GM23248 (cell line): ENCODE data around the gene MOXD1. TPM values are rescaled to one million over a fixed set of nuclear protein-coding genes. Genes with fewer than 3 reads are reported as not detected.

Experiments
- DNase-seq: peaks from one replicate; pipeline ENCODE4 v3.0.0-alpha.2; 2015
- H2AFZ ChIP-seq: fragments of 200-600 bp; sonication (generic); 2 replicates; pipeline ENCODE4 v1.6.1; 2016; ENCODE audit warnings: antibody characterized with exemption
- H3F3A ChIP-seq: fragments of 200-600 bp; sonication (generic); 2 replicates; pipeline ENCODE4 v1.6.1; 2016; ENCODE audit warnings: mild to moderate bottlenecking, antibody characterized with exemption, mixed run types; ENCODE audit not compliant: insufficient read depth
- H3K27ac ChIP-seq: fragments of 200-600 bp; sonication (generic); 2 replicates; pipeline ENCODE4 v1.5.1; 2016; ENCODE audit warnings: mild to moderate bottlenecking
- H3K27me3 ChIP-seq: fragments of 200-600 bp; sonication (generic); replicated peaks from 2 replicates; pipeline ENCODE4 v1.6.1; 2016; ENCODE audit warnings: mild to moderate bottlenecking; ENCODE audit not compliant: insufficient read depth
- H3K36me3 ChIP-seq: fragments of 200-600 bp; sonication (generic); 2 replicates; pipeline ENCODE4 v1.6.1; 2016; ENCODE audit warnings: low read depth, mild to moderate bottlenecking
- H3K4me1 ChIP-seq: fragments of 200-600 bp; sonication (generic); 2 replicates; pipeline ENCODE4 v1.6.1; 2016; ENCODE audit warnings: mild to moderate bottlenecking; ENCODE audit not compliant: insufficient read depth
- H3K4me2 ChIP-seq: fragments of 200-600 bp; sonication (generic); one replicate; pipeline ENCODE4 v1.6.1; 2016; ENCODE audit warnings: mild to moderate bottlenecking; ENCODE audit not compliant: unreplicated experiment
- H3K4me3 ChIP-seq: fragments of 200-600 bp; sonication (generic); 2 replicates; pipeline ENCODE4 v1.5.1; 2016; ENCODE audit warnings: mild to moderate bottlenecking
- H3K79me2 ChIP-seq: fragments of 200-600 bp; sonication (generic); 2 replicates; pipeline ENCODE4 v1.6.1; 2016; ENCODE audit warnings: mild to moderate bottlenecking; ENCODE audit not compliant: insufficient read depth
- H3K9ac ChIP-seq: fragments of 200-600 bp; sonication (generic); 2 replicates; pipeline ENCODE4 v1.6.1; 2016; ENCODE audit warnings: mild to moderate bottlenecking
- H3K9me2 ChIP-seq: fragments of 200-600 bp; sonication (generic); 2 replicates; pipeline ENCODE4 v1.6.1; 2016; ENCODE audit warnings: mixed run types, mild to moderate bottlenecking, moderate library complexity; ENCODE audit not compliant: insufficient read depth
- H3K9me3 ChIP-seq: fragments of 200-600 bp; sonication (generic); one replicate; pipeline ENCODE4 v1.6.1; 2017; ENCODE audit warnings: low read depth
- H4K20me1 ChIP-seq: fragments of 200-600 bp; sonication (generic); 2 replicates; pipeline ENCODE4 v1.6.0; 2016; ENCODE audit not compliant: insufficient read depth
- EZH2 ChIP-seq: fragments of 200-600 bp; sonication (generic); IDR thresholded peaks from 2 replicates; pipeline ENCODE4 v1.6.1; 2018; ENCODE audit warnings: antibody characterized with exemption, mild to moderate bottlenecking; ENCODE audit not compliant: insufficient read depth, poor library complexity, severe bottlenecking
- EZH2phosphoT487 ChIP-seq: fragments of 200-600 bp; sonication (generic); IDR thresholded peaks from 2 replicates; pipeline ENCODE4 v1.6.1; 2018; ENCODE audit warnings: antibody characterized with exemption, moderate library complexity, mild to moderate bottlenecking, low read depth; ENCODE audit not compliant: insufficient read depth
- WGBS, 2 experiments: methylation state at CpG; one replicate each; pipeline ENCODE4 v1.1.6; 2015 to 2017; ENCODE audit warnings: low lambda C conversion rate in 2 of 2, low coverage in 1 of 2; ENCODE audit errors: missing lambda C conversion rate in 2 of 2; 5-methylcytosine and 5-hydroxymethylcytosine counted together
- in situ Hi-C: fragments of 300-500 bp; cut with MboI; formaldehyde crosslinking; loops from 2 replicates; pipeline ENCODE4 v1.15.0; 2020
- polyA plus RNA-seq: library from polyadenylated mRNA; unstranded; fragments of >200 nt; fragmentation: Nextera tagmentation; extraction: Ambion mirVana; gene quantifications from 2 replicates; pipeline ENCODE4 v1.2.1, GENCODE V29; 2016
- total RNA-seq: library from RNA; depleted of rRNA; stranded (reverse); fragments of >200 nt; shearing (Covaris generic); gene quantifications from 2 replicates; pipeline ENCODE4 v1.2.3, GENCODE V29; 2014

The MOXD1 gene
- total and polyA plus RNA-seq, 2 experiments from 2014 or later, result 528 to 557 TPM

- TF ChIP-seq EZH2 (no peak), EZH2phosphoT487 (no peak)
- no peak for DNase-seq
Measured at GRCh38 chr6:132364306-132365074, 36.8 kb downstream of the MOXD1 start.

GRCh38 chr6:132362442-132363185, 38.7 kb downstream of the MOXD1 start:
- in situ Hi-C loops, result no loop called here
- H3K9me2 ChIP-seq, result no peaks in the 10 kb centered on the region
- H4K20me1 ChIP-seq, result no peaks in the 10 kb centered on the region
- H3F3A ChIP-seq, result peaks cover 24% of the 10 kb centered on the region
- no peak overlapping the region for H3K4me3 ChIP-seq
- H3K9me3 ChIP-seq, result no peaks in the 10 kb centered on the region
- DNase-seq, result peak; percentile 32
- peaks cover 83% of the 10 kb centered on the region for H3K36me3 ChIP-seq
- H3K4me1 ChIP-seq, result peaks cover 18% of the 10 kb centered on the region
- TF ChIP-seq EZH2 (no peak), EZH2phosphoT487 (no peak)
- 60 to 63% methylated on average over 6 of the region's 6 CpGs for WGBS, 2 experiments
- peaks cover 14% of the 10 kb centered on the region; the same call in 1 of the 2 replicates for H3K79me2 ChIP-seq
- H3K27ac ChIP-seq, result no peak overlapping the region
- no peak overlapping the region for H3K4me2 ChIP-seq
- no peak overlapping the region for H3K9ac ChIP-seq
- H3K27me3 ChIP-seq, result no peaks in the 10 kb centered on the region
- H2AFZ ChIP-seq, result no peak overlapping the region

More at GRCh38 chr6:132364306-132365074, 36.8 kb downstream of the MOXD1 start:
- H3K27me3 ChIP-seq, result no peaks in the 10 kb centered on the region
- H3K9ac ChIP-seq, result no peak overlapping the region
- H4K20me1 ChIP-seq, result no peaks in the 10 kb centered on the region
- H3K4me1 ChIP-seq, result peaks cover 24% of the 10 kb centered on the region
- H2AFZ ChIP-seq, result no peak overlapping the region
- H3K4me3 ChIP-seq, result no peak overlapping the region
- no peaks in the 10 kb centered on the region for H3K9me2 ChIP-seq
- peaks cover 28% of the 10 kb centered on the region for H3F3A ChIP-seq
- H3K79me2 ChIP-seq, result peaks cover 21% of the 10 kb centered on the region; the same call in 1 of the 2 replicates
- no peaks in the 10 kb centered on the region for H3K9me3 ChIP-seq
- in situ Hi-C loops, result no loop called here
- H3K27ac ChIP-seq, result no peak overlapping the region
- H3K4me2 ChIP-seq, result no peak overlapping the region
- WGBS, 2 experiments, result 97% methylated on average over 5 of the region's 5 CpGs
- peaks cover 74% of the 10 kb centered on the region for H3K36me3 ChIP-seq

- H3K79me2 ChIP-seq, result peaks cover 8% of the 10 kb centered on the region; the same call in 1 of the 2 replicates
- H3K4me2 ChIP-seq, result no peak overlapping the region
- no peaks in the 10 kb centered on the region for H4K20me1 ChIP-seq
- H3K9ac ChIP-seq, result no peak overlapping the region
- H3K27me3 ChIP-seq, result no peaks in the 10 kb centered on the region
- no peak overlapping the region for H3K4me3 ChIP-seq
- no peak overlapping the region for H2AFZ ChIP-seq
- DNase-seq, result no peak
- 98 to 100% methylated on average over 1 of the region's 1 CpG for WGBS, 2 experiments
- H3K4me1 ChIP-seq, result peaks cover 29% of the 10 kb centered on the region
- in situ Hi-C loops, result no loop called here
- H3F3A ChIP-seq, result peaks cover 28% of the 10 kb centered on the region
- H3K36me3 ChIP-seq, result peaks cover 73% of the 10 kb centered on the region
- H3K9me2 ChIP-seq, result no peaks in the 10 kb centered on the region
- no peaks in the 10 kb centered on the region for H3K9me3 ChIP-seq
- no peak for TF ChIP-seq EZH2
- no peak overlapping the region for H3K27ac ChIP-seq
Measured at GRCh38 chr6:132361101-132361500, 40.2 kb downstream of the MOXD1 start.

- Histone ChIP-seq H3K36me3 (peaks cover 70% of the 10 kb centered on the region), H3K4me3 (no peak overlapping the region), H3K4me1 (peaks cover 29% of the 10 kb centered on the region), H3K27ac (no peak overlapping the region), H3K4me2 (no peak overlapping the region), H2AFZ (no peak overlapping the region), H3K9me3 (no peaks in the 10 kb centered on the region), H3K9ac (no peak overlapping the region), H3K27me3 (no peaks in the 10 kb centered on the region), H4K20me1 (no peaks in the 10 kb centered on the region), H3F3A (peaks cover 28% of the 10 kb centered on the region), H3K9me2 (no peaks in the 10 kb centered on the region), H3K79me2 (peaks cover 4% of the 10 kb centered on the region; the same call in 1 of the 2 replicates)
- WGBS, 2 experiments, result 59 to 61% methylated on average over 2 of the region's 2 CpGs
- no peak for TF ChIP-seq EZH2
- TF ChIP-seq EZH2phosphoT487, result no peak
- no peak for DNase-seq
- in situ Hi-C loops, result no loop called here
Measured at GRCh38 chr6:132359886-132360285, 41.4 kb downstream of the MOXD1 start.
